ENCODE data around the gene DLEU7.

Gene DLEU7

DNA sequence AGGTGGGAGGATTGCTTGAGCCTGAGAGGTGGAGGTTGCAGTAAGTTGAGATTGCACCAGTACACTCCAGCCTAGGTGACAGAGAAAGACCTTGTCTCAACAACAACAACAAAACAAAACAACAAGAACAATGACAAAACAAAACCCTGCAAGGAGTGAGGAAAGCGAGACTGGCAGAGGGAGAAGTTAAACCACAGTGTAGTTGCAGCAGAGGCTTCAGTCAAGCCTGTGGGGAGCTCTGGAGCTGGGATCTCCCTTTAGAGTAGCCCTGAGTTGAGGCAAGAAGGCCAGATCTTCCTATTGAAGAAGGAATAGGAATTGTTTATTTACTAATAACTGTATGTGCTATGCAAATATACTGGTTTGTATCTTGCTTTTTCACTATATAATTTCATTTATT is 40.8 kb upstream of the DLEU7 start:
- Histone ChIP-seq H3K4me3 (no peak overlapping the region), H3K27ac (no peak overlapping the region)
- TF ChIP-seq, protein P1, sequence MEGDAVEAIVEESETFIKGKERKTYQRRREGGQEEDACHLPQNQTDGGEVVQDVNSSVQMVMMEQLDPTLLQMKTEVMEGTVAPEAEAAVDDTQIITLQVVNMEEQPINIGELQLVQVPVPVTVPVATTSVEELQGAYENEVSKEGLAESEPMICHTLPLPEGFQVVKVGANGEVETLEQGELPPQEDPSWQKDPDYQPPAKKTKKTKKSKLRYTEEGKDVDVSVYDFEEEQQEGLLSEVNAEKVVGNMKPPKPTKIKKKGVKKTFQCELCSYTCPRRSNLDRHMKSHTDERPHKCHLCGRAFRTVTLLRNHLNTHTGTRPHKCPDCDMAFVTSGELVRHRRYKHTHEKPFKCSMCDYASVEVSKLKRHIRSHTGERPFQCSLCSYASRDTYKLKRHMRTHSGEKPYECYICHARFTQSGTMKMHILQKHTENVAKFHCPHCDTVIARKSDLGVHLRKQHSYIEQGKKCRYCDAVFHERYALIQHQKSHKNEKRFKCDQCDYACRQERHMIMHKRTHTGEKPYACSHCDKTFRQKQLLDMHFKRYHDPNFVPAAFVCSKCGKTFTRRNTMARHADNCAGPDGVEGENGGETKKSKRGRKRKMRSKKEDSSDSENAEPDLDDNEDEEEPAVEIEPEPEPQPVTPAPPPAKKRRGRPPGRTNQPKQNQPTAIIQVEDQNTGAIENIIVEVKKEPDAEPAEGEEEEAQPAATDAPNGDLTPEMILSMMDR (IDR thresholded peaks at IDR 0.05): no peak
- DNase-seq (ENCODE audit: low spot score): no peak

GRCh38 chr13:50883728-50884127 is 40.2 kb upstream of the DLEU7 start:
- DNase-seq (ENCODE audit: low spot score): no peak
- no peak overlapping the region for H3K4me3 ChIP-seq
- TF ChIP-seq, protein P1 (IDR thresholded peaks at IDR 0.05): no peak

GRCh38 chr13:50882816-50883435 is 39.4 kb upstream of the DLEU7 start:
- TF ChIP-seq, protein P1 (IDR thresholded peaks at IDR 0.05): no peak
- Histone ChIP-seq H3K27ac (no peak overlapping the region), H3K4me3 (no peak overlapping the region)
- DNase-seq (ENCODE audit: low spot score): no peak

More at GRCh38 chr13:50883728-50884127, 40.2 kb upstream of the DLEU7 start:
- H3K27ac ChIP-seq: no peak overlapping the region

GRCh38 chr13:50873991-50874390 is 30.5 kb upstream of the DLEU7 start:
- Histone ChIP-seq H3K27ac (no peak overlapping the region), H3K4me3 (no peak overlapping the region)
- TF ChIP-seq, protein P1 (IDR thresholded peaks at IDR 0.05): no peak
- DNase-seq (ENCODE audit: low spot score): no peak

DNA sequence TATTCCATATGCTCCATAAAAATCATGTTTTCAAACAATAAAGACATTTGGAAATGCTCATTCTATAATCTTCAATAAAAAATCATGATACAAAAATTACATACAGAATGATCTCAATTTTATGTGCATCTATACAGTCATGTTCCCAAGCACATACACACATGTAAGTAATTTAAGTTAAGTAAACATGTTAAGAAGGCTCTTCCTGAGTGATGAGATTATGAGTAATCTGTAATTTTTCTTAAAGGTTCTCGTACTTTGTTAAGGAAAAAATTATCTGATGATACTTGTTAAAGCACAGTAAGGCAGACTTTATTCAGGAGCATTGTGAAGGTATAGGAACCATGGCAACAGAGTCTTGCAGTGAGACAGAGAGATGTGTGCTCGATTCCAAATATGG is 30.0 kb upstream of the DLEU7 start:
- H3K27ac ChIP-seq: no peak overlapping the region
- no peak for DNase-seq (ENCODE audit: low spot score)

DNA sequence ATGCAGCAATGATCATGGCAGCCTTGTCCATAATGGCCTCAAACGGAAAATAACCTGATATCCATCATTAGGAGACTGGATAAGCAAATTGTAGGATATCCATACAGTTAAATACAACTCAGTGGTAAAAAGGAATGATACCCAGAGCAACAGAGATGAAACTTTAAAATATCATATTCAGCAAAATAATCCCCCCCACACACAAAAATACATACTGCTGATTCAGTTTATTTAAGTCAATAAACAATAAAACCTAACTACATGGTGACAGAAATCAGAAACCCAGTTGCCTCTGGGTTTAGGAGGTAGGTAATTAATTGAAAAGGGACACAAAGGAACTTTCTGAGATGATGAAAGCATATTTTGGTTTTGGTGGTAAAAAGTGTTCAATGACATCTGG is 27.9 kb upstream of the DLEU7 start:
- DNase-seq (ENCODE audit: low spot score): no peak
- Histone ChIP-seq H3K4me3 (no peak overlapping the region), H3K27ac (no peak overlapping the region)
- TF ChIP-seq, protein P1 (IDR thresholded peaks at IDR 0.05): no peak

More for the DNA sequence above, 30.0 kb upstream of the DLEU7 start:
- H3K4me3 ChIP-seq: no peak overlapping the region
- TF ChIP-seq, protein P1 (IDR thresholded peaks at IDR 0.05): no peak

DNA sequence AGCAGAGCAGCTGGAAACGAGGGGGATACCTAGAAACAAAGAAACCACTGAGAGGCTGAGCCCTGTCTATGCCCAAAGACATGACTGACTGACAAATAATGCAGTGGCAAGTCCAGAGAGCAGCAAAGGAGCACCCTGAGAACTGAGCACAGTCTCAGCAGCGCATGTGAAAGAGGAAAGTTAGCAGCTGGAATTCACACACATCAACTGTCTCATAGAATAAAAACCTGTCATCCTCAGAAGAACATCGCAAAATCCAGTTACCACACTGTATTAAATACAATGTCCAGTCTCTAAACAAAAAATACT is 24.1 kb upstream of the DLEU7 start:
- H3K27ac ChIP-seq: no peak overlapping the region
- no peak overlapping the region for H3K4me3 ChIP-seq
- TF ChIP-seq, protein P1 (IDR thresholded peaks at IDR 0.05): no peak
- DNase-seq (ENCODE audit: low spot score): no peak
